Esophagus squamous epithelium (tissue), 5 donors: Measurements from ENCODE around the gene SGTB. TPM values are rescaled to one million over a fixed set of nuclear protein-coding genes. Genes with fewer than 3 reads are reported as not detected.

Experiments used
- DNase-seq: peaks from one replicate; lab custom pipeline; 2025; lab: John Stamatoyannopoulos, UW
- H3K27ac ChIP-seq, 4 donors: fragments of 200-600 bp; sonication (generic); one replicate each; pipeline ENCODE4 v1.5.1; 2016 to 2019; ENCODE audit warnings: mild to moderate bottlenecking in 1 of 4
- H3K27me3 ChIP-seq, 4 donors: fragments of 200-600 bp; sonication (generic); 1 replicate in 3 of 4; 2 replicates in 1 of 4; pipeline versions ENCODE4 v1.5.1 to v1.6.0; 2017 to 2021; ENCODE audit warnings: antibody characterized with exemption in 1 of 4
- H3K36me3 ChIP-seq, 3 donors: fragments of 200-600 bp; sonication (generic); one replicate each; pipeline ENCODE4 v1.5.1; 2016 to 2019
- H3K4me1 ChIP-seq, 3 donors: fragments of 200-600 bp; sonication (generic); one replicate each; pipeline ENCODE4 v1.5.1; 2017 to 2019
- H3K4me3 ChIP-seq, 4 donors: fragments of 200-600 bp; sonication (generic); 1 replicate in 3 of 4; 2 replicates in 1 of 4; pipeline ENCODE4 v1.5.1; 2016 to 2019; ENCODE audit warnings: mild to moderate bottlenecking in 2 of 4, moderate library complexity in 1 of 4
- H3K9me3 ChIP-seq, 3 donors: fragments of 200-600 bp; sonication (generic); one replicate each; pipeline ENCODE4 v1.5.1; 2016 to 2019
- POLR2A ChIP-seq, 4 donors: fragments of 450-650 bp; IDR thresholded peaks; one replicate each; pipeline ENCODE4 v1.6.1; 2017; ENCODE audit warnings: antibody characterized with exemption in 4 of 4, mild to moderate bottlenecking in 4 of 4, moderate library complexity in 3 of 4
- WGBS, 2 donors: methylation state at CpG; one replicate each; pipeline ENCODE4 v1.1.5; 2018; 5-methylcytosine and 5-hydroxymethylcytosine counted together
- intact Hi-C: fragments of 100-400 bp; cut with DNase I; formaldehyde crosslinking; loops from one replicate; pipeline ENCODE4 v1.15.0; 2022
- total RNA-seq, 4 donors: library from RNA; depleted of rRNA; stranded (reverse); fragments of >200 nt; gene quantifications; one replicate each; pipeline ENCODE4 v1.1.0, GENCODE V29; 2016
- TF ChIP-seq, protein P1 (sequence below), 6 experiments: fragments of 450-650 bp in 4 of 6; fragments of 200-600 bp in 2 of 6; sonication (generic) in 2 of 6; IDR thresholded peaks; one replicate each; pipeline ENCODE4 v1.5.1; 2016 to 2019; ENCODE audit warnings: antibody characterized with exemption in 6 of 6, mild to moderate bottlenecking in 4 of 6, moderate library complexity in 4 of 6
- donor health status: DM: yes; HTN: yes; CAD: no.

Gene SGTB
- total RNA-seq, 4 donors from 2014 or later = 0.99 to 5.8 (median 3.7) TPM

DNA sequence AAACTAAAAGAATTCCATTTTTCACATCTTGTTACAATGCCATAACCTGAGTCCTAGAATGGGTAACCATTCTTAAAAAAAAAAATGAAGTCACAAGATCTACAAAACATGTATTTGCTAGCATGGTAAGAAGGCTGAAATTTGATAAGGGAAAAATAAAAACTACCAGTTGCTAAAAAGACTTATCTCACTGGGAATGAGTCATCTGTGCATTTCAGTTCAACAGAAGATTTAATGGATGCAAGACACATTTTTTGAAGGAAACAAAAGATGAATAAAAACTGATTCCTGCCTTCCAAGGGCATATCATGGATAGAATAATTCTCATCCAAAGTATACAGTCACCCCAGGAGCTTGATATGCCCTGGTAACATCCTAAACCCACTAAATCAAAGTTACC is 47.2 kb downstream of the SGTB start:
- Histone ChIP-seq H3K27me3 (no peaks in the 10 kb centered on the region), H3K4me1 (no peaks in the 10 kb centered on the region), H3K9me3 (no peaks in the 10 kb centered on the region), H3K27ac (no peak overlapping the region), H3K36me3 (peaks cover 0 to 50% (median 0%) of the 10 kb centered on the region in 3 donors), H3K4me3 (no peak overlapping the region)
- intact Hi-C loops = no loop called here
- DNase-seq = no peak
- no peak for TF ChIP-seq POLR2A (IDR thresholded peaks at IDR 0.05)
- TF ChIP-seq, protein P1, sequence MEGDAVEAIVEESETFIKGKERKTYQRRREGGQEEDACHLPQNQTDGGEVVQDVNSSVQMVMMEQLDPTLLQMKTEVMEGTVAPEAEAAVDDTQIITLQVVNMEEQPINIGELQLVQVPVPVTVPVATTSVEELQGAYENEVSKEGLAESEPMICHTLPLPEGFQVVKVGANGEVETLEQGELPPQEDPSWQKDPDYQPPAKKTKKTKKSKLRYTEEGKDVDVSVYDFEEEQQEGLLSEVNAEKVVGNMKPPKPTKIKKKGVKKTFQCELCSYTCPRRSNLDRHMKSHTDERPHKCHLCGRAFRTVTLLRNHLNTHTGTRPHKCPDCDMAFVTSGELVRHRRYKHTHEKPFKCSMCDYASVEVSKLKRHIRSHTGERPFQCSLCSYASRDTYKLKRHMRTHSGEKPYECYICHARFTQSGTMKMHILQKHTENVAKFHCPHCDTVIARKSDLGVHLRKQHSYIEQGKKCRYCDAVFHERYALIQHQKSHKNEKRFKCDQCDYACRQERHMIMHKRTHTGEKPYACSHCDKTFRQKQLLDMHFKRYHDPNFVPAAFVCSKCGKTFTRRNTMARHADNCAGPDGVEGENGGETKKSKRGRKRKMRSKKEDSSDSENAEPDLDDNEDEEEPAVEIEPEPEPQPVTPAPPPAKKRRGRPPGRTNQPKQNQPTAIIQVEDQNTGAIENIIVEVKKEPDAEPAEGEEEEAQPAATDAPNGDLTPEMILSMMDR (IDR thresholded peaks at IDR 0.05) = no peak

DNA sequence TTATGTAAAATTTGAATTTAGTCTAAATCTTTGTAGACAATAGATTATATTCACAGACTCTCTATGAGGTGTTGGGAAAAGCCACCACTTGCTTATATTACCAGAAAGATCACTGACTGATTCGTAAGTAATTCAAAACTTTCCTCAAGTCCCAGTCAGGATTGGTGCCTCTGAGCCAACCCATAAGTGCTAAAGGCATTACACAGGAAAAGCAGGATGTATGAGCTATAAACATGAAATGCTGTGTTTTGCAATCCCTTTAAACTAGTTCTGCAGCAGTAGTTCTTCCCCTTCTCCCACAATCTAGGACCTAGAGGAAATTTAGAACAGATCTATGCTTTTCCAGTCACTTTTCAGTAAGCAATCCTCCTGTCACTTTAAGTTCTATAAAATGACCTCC is 49.1 kb downstream of the SGTB start:
- no peaks in the 10 kb centered on the region for H3K4me1 ChIP-seq
- intact Hi-C loops = no loop called here
- no peak for TF ChIP-seq POLR2A (IDR thresholded peaks at IDR 0.05)
- TF ChIP-seq, protein P1 (IDR thresholded peaks at IDR 0.05) = no peak
- DNase-seq = no peak
- peaks cover 0 to 55% (median 0%) of the 10 kb centered on the region in 3 donors for H3K36me3 ChIP-seq
- H3K9me3 ChIP-seq = no peaks in the 10 kb centered on the region
- 63 to 73% methylated on average over 1 of the region's 1 CpG for WGBS, 2 donors
- H3K4me3 ChIP-seq = no peak overlapping the region
- no peaks in the 10 kb centered on the region for H3K27me3 ChIP-seq
- H3K27ac ChIP-seq = no peak overlapping the region

DNA sequence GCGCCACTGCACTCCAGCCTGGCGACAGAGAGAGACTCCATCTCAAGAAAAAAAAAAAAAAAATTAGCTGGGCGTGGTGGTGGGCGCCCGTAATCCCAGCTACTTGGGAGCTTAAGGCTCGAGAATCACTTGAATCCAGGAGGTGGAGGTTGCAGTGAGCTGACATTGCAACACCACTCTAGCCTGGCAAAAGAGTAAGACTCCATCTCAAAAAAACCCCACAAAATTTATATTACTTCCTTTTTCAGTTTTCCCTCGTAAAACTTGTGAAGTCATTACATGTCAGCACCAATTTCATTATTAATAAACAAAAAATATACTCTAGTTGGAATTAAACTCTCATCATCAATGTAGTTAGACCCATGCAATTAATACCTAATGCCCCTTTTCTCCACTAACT is 53.2 kb downstream of the SGTB start:
- Histone ChIP-seq H3K4me3 (no peak overlapping the region), H3K4me1 (no peaks in the 10 kb centered on the region), H3K9me3 (no peaks in the 10 kb centered on the region), H3K27ac (no peak overlapping the region), H3K36me3 (peaks cover 0 to 65% (median 0%) of the 10 kb centered on the region in 3 donors), H3K27me3 (no peaks in the 10 kb centered on the region)
- DNase-seq = no peak
- TF ChIP-seq, protein P1 (IDR thresholded peaks at IDR 0.05) = no peak
- no peak for TF ChIP-seq POLR2A (IDR thresholded peaks at IDR 0.05)
- intact Hi-C loops = no loop called here
- WGBS, 2 donors = 79 to 84% methylated on average over 7 of the region's 7 CpGs

DNA sequence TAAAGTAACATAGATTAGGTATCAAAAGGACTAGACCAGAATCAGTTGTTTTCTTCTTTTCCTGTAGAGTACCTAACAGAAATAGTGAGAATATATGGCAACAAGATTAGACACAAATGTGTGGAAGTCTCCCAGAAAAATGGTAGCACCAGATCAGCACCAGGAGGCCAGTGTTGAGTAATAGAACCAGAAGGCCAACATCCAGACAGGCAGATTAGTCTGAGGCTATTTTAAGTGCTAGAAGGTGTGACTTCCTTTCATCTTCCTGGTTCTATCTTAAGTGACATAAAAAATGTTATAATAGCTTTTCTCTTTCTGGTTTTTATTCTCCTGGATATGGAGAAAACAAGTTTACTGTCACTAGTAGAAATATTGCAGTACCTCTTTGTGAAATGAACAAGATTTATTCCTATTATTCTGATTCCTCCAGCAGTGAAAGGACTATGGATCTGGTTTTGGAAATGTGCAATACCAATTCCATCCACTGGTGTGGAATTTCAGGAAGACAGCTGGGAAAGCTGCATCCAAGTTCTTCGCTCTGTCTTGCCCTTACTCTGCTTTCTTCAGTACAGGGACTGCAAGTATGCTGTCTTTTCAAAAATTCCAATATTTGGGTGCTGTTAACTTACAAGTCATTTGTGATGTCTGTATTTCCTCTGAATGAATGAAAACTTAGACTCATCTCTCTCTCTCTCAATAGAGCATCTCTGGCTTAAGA is 57.9 kb downstream of the SGTB start:
- Histone ChIP-seq H3K36me3 (peaks cover 0 to 74% (median 0%) of the 10 kb centered on the region in 3 donors), H3K27me3 (no peaks in the 10 kb centered on the region), H3K4me3 (no peak overlapping the region), H3K4me1 (no peaks in the 10 kb centered on the region), H3K9me3 (no peaks in the 10 kb centered on the region), H3K27ac (no peak overlapping the region)
- WGBS, 2 donors = 88 to 89% methylated on average over 1 of the region's 1 CpG
- intact Hi-C loops = no loop called here
- DNase-seq = no peak
- TF ChIP-seq POLR2A (IDR thresholded peaks at IDR 0.05) = no peak
- TF ChIP-seq, protein P1 (IDR thresholded peaks at IDR 0.05) = peak in 3 of 6 experiments; percentile 32 to 41 (median 36)

DNA sequence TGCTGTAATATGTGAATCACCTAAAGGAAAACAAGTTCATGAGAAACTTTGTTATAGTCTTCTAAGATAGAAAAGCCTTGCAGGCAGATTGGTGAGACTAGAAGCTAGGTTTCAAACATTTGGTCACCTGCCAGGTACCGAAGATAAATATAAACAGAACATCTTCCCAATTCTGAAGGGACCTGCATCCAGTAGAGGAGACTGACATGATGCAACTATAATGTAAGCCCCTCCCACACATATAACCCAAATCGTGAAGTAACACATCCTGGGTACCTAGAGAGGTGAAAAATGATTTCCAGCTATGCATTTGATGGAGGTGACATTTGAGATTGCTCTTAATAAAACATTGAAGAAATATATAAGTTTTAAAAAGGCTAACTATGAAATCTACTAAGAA is 67.2 kb downstream of the SGTB start:
- Histone ChIP-seq H3K36me3 (peaks cover 0 to 67% (median 0%) of the 10 kb centered on the region in 3 donors), H3K4me1 (no peaks in the 10 kb centered on the region), H3K27me3 (no peaks in the 10 kb centered on the region), H3K27ac (no peak overlapping the region), H3K9me3 (no peaks in the 10 kb centered on the region), H3K4me3 (no peak overlapping the region)
- TF ChIP-seq, protein P1 (IDR thresholded peaks at IDR 0.05) = no peak
- no peak for TF ChIP-seq POLR2A (IDR thresholded peaks at IDR 0.05)
- intact Hi-C loops = no loop called here
- no peak for DNase-seq
- 86 to 88% methylated on average over 2 of the region's 2 CpGs for WGBS, 2 donors
